ENCODE data around the gene TIGD6. TPM values are rescaled to one million over a fixed set of nuclear protein-coding genes. Genes with fewer than 3 reads are reported as not detected.

Gene TIGD6
- total and polyA plus RNA-seq, 2 of the 4 experiments (the other 2 are of a cell fraction): 5.8 to 6.6 TPM

- Histone ChIP-seq H3K79me1 (ENCODE audit: low read depth in 1 of 2, low read length in 2 of 2) (peaks cover 0 to 6% of the 10 kb centered on the region in 2 experiments; a peak in 1 of 4 replicates), H2BK5ac (ENCODE audit: low read depth, low read length, poor library complexity, severe bottlenecking) (no peak overlapping the region), H3K18ac (ENCODE audit: low read depth, low read length) (no peak overlapping the region), H2AK5ac (ENCODE audit: low read depth, low read length) (no peak overlapping the region), H2BK15ac (ENCODE audit: low read depth, low read length) (no peak overlapping the region), H2AK9ac (replicated peaks; ENCODE audit: low read depth, low read length, poor library complexity) (no peak overlapping the region), H3K27me3 (ENCODE audit: control insufficient read depth, insufficient read depth, low read length) (no peaks in the 10 kb centered on the region), H3K9ac (ENCODE audit: low read depth, low read length) (no peak overlapping the region), H3K56ac (ENCODE audit: extremely low read depth, insufficient read depth, low read length) (no peak overlapping the region), H2BK20ac (ENCODE audit: low read depth, low read length) (no peak overlapping the region), H4K91ac (ENCODE audit: insufficient read depth, low read depth, low read length) (no peak overlapping the region), H4K20me1 (ENCODE audit: insufficient read depth, low read length) (no peaks in the 10 kb centered on the region), H3K27ac (ENCODE audit: insufficient read depth, low read length) (no peak overlapping the region), H4K5ac (ENCODE audit: low read depth, low read length) (no peak overlapping the region), H3K36me3 (ENCODE audit: control insufficient read depth, insufficient read depth, low read length) (peaks cover 7% of the 10 kb centered on the region), H3K9me1 (ENCODE audit: insufficient read depth, low read length) (peaks cover 9% of the 10 kb centered on the region), H3K14ac (replicated peaks; ENCODE audit: low read depth, low read length) (no peak overlapping the region), H3K9me3 (ENCODE audit: control insufficient read depth, insufficient read depth, low read length) (no peaks in the 10 kb centered on the region), H3K4ac (ENCODE audit: low read depth, low read length) (no peak overlapping the region), H3K4me1 (ENCODE audit: control insufficient read depth, insufficient read depth, low read length) (peaks cover 2% of the 10 kb centered on the region; the same call in 1 of the 2 replicates), H3K23ac (ENCODE audit: low read depth, low read length) (no peak overlapping the region), H2BK120ac (ENCODE audit: low read depth, low read length) (no peak overlapping the region), H3K4me3 (ENCODE audit: insufficient read depth, low read depth, low read length) (no peak overlapping the region), H3K4me2 (ENCODE audit: low read depth, low read length) (no peak overlapping the region), H2AFZ (replicated peaks; ENCODE audit: low read length, poor library complexity) (peak overlapping the region; percentile 34), H4K8ac (ENCODE audit: low read depth in 2 of 2, low read length in 2 of 2) (no peak overlapping the region)
- DNase-seq (peak; percentile 76), ATAC-seq (ENCODE audit: low read depth) (peak; percentile 93)
- in situ Hi-C loops (cut with MboI; ENCODE audit: low sequenced_read_pairs) (no loop called here), dilution Hi-C loops (cut with HindIII; ENCODE audit: low sequenced_read_pairs, unreplicated experiment) (no loop called here), intact Hi-C loops (cut with micrococcal nuclease) (loop anchor here (1.0 to 2.0 kb wide), 3 partner anchors 28 to 354 kb away; no protein-coding TSS in a partner anchor)
- ChIA-PET POLR2A (ENCODE audit: unreplicated experiment) (no interaction called here), CTCF (interaction anchor here (0.6 to 4.7 kb wide), 16 partner anchors 9 to 351 kb away, joined by 3 to 63 read pairs (median 4); partner anchors contain the start of genes HMGXB3, SLC26A2 and TIGD6)
- no TSS peak for BruUV-seq (replicated peaks)
- TF ChIP-seq CHD1 (IDR thresholded peaks at IDR 0.05; ENCODE audit: low read depth, low read length): no peak
- TF ChIP-seq RFX5 (IDR thresholded peaks at IDR 0.05; ENCODE audit: low read depth, low read length): no peak
- no peak for TF ChIP-seq NFE2L2 (IDR thresholded peaks at IDR 0.05; ENCODE audit: low read depth, low read length)
- no peak for TF ChIP-seq ELK1 (IDR thresholded peaks at IDR 0.05; ENCODE audit: borderline replicate concordance, low read depth, low read length)
- no peak for TF ChIP-seq MAZ (IDR thresholded peaks at IDR 0.05; ENCODE audit: borderline replicate concordance, low read depth, low read length)
- TF ChIP-seq RAD21 (IDR thresholded peaks at IDR 0.05; ENCODE audit: low read length): peak; percentile 94
- peak; percentile 94 for TF ChIP-seq CTCF (conservative IDR thresholded peaks at IDR 0.05; ENCODE audit: low read depth, low read length)
- TF ChIP-seq SMC3 (IDR thresholded peaks at IDR 0.05; ENCODE audit: low read depth, low read length): peak; percentile 95
- no CpG with 5 or more reads among the region's 4 CpGs for WGBS, 2 experiments (ENCODE audit: extremely low coverage in 2 of 2, insufficient read length in 1 of 2)
These were observed 9.7 kb downstream of the TIGD6 start for GRCh38 chr5:149990518-149991376.
